Fibroblast of the aortic adventitia (primary cell): ENCODE results near the gene PIP5K1B. TPM values are rescaled to one million over a fixed set of nuclear protein-coding genes. Genes with fewer than 3 reads are reported as not detected.

ENCODE experiments used
- DNase-seq: peaks from one replicate; pipeline ENCODE4 v3.0.0-alpha.2; 2010; ENCODE audit warnings: low read depth
- H3K4me3 ChIP-seq: 2 replicates; pipeline ENCODE4 v1.5.1; 2011; ENCODE audit warnings: low read depth, mild to moderate bottlenecking, control low read depth, low read length, moderate library complexity
- CTCF ChIP-seq: IDR thresholded peaks from 2 replicates; pipeline ENCODE4 v1.5.1; 2011; ENCODE audit warnings: mild to moderate bottlenecking, low read length, control low read depth, inconsistent platforms; ENCODE audit not compliant: insufficient read depth
- total RNA-seq: library from RNA; depleted of rRNA; stranded (reverse); fragments of >200 nt; gene quantifications from 2 replicates; pipeline ENCODE4 v1.2.3, GENCODE V29; 2012; ENCODE audit warnings: low replicate concordance

PIP5K1B gene
- total RNA-seq, 1 donor: not detected

GRCh38 chr9:68964102-68964541 is 259.1 kb downstream of the PIP5K1B start:
- TF ChIP-seq CTCF: no peak
- H3K4me3 ChIP-seq: no peak overlapping the region
- no peak for DNase-seq

- H3K4me3 ChIP-seq: no peak overlapping the region
- DNase-seq: no peak
- no peak for TF ChIP-seq CTCF
These were observed 259.7 kb downstream of the PIP5K1B start for GRCh38 chr9:68964765-68965164.

GRCh38 chr9:68966496-68966944 is 261.5 kb downstream of the PIP5K1B start:
- no peak overlapping the region for H3K4me3 ChIP-seq
- no peak for TF ChIP-seq CTCF
- no peak for DNase-seq

- DNase-seq: no peak
- H3K4me3 ChIP-seq: no peak overlapping the region
- TF ChIP-seq CTCF: no peak
These were observed 262.8 kb downstream of the PIP5K1B start for GRCh38 chr9:68967800-68968199.

- H3K4me3 ChIP-seq: no peak overlapping the region
- no peak for DNase-seq
- no peak for TF ChIP-seq CTCF
These were observed 264.5 kb downstream of the PIP5K1B start for GRCh38 chr9:68969538-68969937.

GRCh38 chr9:68970151-68970550 is 265.1 kb downstream of the PIP5K1B start:
- H3K4me3 ChIP-seq: no peak overlapping the region
- no peak for TF ChIP-seq CTCF
- no peak for DNase-seq

- TF ChIP-seq CTCF: no peak
These were observed 268.6 kb downstream of the PIP5K1B start for GRCh38 chr9:68973619-68974018.

More at GRCh38 chr9:68973619-68974018, 268.6 kb downstream of the PIP5K1B start:
- no peak for DNase-seq
- H3K4me3 ChIP-seq: no peak overlapping the region
